GM18867 (cell line): Measurements from ENCODE around the gene KDM4B.
"Not testable (repeated sequence)": the region's sequence is repeated elsewhere in the genome, so short reads cannot be mapped to it uniquely, and the experiment has no call there.

Source experiments
- ATAC-seq: cut with Tn5 transposase; IDR thresholded peaks from one replicate; pipeline ENCODE4 v1.9.1; 2021; ENCODE audit warnings: mild to moderate bottlenecking, moderate library complexity; ENCODE audit not compliant: unreplicated experiment

KDM4B gene

DNA sequence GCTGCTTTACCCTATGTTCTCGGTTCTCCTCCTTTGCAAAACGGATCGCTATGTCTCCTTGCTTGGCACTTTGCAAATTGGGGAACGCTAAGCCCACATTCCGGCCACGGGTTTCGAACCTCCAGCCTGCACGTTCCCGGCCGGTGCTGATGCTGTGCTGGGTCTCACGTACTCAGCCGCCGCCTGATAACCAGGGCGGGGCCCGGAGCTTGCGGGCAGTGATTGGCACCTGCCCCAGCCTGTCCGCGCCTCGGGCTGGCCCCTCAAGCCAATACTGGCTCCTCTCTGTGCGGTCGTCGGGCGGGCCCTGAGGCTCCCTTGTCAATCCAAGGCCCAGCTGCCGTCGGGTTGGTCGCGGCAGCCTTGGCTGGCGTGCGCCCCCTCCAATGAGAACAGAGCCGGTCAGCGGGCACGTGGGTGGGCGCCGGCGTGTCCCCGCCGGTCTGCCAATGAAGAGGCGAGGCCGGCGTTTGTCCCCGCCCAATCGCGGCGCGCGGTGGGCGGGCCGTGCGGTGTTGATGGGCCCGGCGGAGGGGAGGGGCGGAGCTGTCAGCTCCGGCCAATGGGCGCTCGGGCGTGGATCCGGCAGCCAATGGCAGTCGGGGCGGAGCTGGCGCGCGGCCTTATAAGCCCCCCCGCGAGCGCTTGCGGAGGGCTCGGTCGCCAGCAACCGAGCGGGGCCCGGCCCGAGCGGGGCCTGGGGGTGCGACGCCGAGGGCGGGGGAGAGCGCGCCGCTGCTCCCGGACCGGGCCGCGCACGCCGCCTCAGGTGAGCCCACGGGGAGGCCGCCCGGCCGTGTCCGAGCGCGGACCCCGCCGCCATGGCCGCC is at the start of gene KDM4B:
Gene KDM4B (plus strand): TSS at position 652 of the 830 bp plus-strand sequence. CDS start 63,778 bp downstream, outside the sequence.
- peak; percentile 92 for ATAC-seq

DNA sequence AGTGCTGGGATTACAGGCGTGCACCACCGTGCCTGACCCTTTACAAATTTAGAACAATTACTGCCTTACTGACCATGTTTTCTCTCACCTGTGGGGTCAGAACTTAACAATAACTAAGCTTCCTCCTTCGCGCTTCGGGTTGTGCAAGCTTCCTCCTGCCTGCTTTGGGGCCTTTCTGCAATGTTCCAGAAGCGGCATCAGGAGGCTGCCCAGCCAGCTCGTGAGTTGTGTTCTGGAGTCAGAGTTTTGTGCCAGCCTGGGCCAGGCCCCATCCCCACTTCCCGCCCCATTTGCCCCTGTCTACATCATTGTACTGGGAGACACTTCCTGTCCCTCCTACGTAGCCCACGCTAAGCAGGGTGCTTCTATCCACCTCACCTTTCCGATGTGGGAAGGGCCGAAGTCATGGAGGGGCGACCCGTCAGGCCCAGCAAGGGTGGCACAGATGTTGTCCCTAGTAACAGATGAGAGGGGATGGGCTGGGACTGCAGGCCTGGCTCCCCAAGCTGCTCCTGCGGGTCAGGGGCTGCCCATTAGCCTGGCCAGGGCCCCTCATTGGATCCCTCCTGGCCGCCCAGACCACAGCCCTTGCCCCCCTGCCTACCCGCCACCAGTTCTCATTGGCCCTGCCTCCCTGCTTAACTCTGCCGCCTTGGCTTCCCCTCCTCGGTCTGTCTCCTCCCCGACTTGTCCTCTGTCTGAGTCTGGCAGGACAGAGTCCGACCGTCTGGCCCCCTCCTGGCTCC is 46.2 kb upstream of the KDM4B start:
- no peak for ATAC-seq

DNA sequence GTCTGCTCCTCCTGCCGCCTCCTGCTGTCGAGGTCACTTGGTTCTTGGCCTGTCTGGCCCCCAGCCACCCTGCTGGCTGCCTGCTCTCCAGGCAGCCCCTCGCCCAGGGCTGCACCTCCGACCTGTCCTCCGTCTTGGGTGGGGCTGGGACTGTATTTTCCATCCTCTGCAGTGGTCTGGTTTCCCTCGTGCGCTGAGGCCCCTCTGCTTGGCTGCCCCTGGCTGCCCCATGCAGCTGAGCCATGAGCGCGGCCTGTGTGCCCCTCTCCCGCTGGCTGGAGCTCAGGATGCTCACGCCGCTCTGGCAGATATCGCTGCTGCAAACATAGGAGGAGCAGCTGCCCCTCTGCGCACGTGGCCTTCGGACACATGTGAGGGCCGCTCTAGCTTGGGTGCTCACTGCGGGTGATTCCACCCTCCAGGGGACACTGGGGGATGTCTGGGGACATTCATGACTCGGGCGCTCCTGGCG is 45.6 kb upstream of the KDM4B start:
- ATAC-seq = no peak

DNA sequence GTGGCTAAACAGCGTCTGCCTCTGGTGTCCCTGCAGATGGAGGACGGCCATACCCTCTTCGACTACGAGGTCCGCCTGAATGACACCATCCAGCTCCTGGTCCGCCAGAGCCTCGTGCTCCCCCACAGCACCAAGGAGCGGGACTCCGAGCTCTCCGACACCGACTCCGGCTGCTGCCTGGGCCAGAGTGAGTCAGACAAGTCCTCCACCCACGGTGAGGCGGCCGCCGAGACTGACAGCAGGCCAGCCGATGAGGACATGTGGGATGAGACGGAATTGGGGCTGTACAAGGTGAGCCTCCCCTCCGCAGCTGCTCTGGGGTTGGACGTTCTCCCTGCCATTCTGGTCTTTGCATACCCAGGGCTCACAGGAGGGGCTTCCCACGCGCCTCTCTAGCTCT is 39.7 kb upstream of the KDM4B start:
- no peak for ATAC-seq

DNA sequence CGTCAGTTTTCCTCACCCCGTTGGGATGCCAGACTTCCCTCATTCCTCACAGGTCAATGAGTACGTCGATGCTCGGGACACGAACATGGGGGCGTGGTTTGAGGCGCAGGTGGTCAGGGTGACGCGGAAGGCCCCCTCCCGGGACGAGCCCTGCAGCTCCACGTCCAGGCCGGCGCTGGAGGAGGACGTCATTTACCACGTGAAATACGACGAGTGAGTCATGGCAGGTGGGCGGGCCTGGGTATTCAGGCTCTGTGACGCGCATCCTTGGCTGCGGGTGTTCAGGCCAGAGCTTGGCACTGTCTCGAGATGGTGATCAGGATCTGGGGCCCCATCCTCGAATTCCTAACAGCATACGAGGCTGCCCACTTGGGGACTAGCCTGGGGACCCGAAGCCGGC is 38.2 kb upstream of the KDM4B start:
- no peak for ATAC-seq

DNA sequence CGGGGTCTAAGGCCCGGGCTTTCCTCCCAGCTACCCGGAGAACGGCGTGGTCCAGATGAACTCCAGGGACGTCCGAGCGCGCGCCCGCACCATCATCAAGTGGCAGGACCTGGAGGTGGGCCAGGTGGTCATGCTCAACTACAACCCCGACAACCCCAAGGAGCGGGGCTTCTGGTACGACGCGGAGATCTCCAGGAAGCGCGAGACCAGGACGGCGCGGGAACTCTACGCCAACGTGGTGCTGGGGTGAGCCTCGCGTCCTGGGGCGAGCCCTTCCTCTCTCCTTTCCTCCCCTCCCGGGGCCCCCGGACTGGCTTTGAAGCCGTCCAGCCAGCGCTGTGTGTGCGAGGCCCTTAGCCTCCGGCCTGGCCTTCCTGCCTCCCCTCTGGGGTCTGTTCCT is 36.2 kb upstream of the KDM4B start:
- ATAC-seq = no peak

DNA sequence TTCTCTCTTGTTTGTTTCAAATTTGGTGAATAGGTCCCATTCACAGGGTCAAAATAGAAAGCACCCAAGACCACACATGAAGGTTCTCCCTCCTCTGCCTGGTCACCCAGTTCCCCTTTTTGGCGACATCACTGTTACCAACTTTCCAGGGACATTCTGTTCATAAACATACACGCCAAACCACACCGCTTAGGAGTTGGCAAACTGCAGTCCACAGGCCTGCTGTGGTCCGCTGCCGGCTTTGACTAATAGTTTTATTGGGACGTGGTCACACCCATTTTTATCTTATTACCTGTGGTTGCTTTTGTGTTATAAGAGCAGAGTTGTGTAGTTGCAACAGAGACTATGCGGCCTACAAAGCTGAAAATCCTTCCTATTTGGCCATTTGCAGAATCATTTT is 35.4 kb upstream of the KDM4B start:
- no peak for ATAC-seq

DNA sequence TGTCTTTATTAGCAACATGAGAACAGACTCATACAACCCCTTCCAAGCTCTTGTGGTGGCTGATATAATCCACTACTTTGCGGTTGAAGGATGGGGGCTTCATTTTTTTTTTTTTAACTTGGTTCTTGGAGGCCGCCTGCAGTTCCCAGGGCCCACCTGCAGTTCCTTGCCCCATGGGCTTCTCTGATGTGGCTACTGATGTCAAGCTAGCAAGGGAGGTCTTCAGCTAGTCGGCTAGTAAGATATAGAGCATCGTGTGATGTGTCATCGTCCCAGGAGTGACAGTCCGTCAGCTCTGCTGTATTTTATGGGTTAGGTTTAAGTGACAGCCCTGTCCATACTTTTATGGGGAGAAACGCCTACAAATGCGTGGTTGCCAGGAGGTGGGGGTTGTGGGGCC is 33.5 kb upstream of the KDM4B start:
- no peak for ATAC-seq

DNA sequence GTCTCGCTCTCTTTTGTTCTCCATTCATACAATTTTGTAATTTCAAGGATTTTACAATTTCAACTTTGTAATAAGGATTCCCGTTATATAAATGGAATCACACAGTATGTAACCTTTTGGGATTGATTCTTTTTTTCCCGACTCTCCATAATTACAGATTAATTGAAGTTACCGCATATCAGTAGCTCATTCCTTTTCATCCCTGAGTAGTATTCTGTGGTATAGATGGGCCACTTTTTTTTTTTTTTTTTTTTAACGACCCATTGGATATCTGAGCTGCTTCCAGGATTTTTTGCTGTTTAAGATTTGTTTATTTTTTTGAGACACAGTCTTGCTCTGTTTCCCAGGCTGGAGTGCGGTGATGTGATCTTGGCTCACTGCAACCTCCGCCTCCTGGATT is 31.9 kb upstream of the KDM4B start:
- ATAC-seq = no peak

DNA sequence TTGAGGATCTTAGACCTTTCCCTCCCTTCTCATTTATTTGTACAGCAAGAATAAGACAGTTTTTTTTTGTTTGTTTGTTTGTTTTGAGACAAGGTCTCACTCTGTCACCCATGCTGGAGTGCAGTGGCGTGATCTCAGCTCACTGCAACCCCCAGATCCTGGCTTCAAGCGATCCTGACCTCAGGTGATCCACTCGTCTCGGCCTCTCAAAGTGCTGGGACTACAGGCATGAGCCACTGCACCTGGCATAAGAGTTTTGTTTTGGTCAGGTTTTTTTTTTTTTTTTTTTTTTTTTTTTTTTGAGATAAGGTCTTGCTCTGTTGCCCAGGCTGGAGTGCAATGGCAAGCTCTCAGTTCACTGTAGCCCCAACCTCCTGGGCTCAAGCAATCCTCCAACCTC is 30.5 kb upstream of the KDM4B start:
- not testable (repeated sequence) for ATAC-seq

DNA sequence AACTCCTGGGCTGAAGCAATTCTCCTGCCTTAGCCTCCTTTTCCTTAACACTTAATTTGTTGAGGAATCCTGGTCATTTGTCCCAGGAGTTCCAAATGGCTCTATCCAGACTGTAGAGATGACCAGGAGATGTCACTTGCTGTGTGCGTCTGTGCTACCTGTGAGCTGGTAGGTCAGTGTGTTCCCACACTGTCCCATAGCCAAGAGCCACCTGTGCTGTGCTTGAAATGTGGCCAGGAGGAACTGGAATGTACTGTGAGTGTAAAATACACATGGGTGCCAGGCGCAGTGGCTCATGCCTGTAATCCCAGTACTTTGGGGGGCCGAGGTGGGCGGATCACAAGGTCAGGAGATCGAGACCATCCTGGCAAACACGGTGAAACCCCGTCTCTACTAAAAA is 29.4 kb upstream of the KDM4B start:
- ATAC-seq = no peak

DNA sequence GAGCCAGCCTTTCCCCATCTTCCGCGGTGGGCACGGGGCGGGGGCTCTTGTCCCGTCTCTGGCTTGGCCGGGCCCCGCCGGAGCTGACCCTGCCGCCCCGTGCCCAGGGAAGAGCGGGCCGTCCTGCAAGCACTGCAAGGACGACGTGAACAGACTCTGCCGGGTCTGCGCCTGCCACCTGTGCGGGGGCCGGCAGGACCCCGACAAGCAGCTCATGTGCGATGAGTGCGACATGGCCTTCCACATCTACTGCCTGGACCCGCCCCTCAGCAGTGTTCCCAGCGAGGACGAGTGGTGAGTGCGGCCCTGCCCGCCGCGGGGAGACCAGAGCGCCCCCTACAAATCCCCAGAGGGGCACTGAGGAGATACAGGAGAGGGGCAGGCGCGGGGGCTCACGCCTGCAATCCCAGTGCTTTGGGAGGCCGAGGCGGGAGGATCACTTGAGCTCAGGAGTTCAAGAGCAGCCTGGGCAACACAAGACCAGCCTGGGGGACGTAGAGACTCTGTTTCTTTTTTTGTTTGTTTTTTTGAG is 27.2 kb upstream of the KDM4B start:
- not testable (repeated sequence) for ATAC-seq

DNA sequence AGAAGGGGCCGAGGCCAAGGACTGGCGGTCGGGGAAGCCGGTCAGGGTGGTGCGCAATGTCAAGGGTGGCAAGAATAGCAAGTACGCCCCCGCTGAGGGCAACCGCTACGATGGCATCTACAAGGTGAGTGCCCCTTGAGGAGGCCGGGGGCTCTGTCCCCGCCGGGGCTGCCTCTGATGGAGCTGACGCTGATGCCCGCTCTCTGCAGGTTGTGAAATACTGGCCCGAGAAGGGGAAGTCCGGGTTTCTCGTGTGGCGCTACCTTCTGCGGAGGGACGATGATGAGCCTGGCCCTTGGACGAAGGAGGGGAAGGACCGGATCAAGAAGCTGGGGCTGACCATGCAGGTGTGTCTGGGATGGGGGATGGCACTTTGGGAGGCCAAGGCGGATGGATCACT is 18.3 kb upstream of the KDM4B start:
- not testable (repeated sequence) for ATAC-seq

DNA sequence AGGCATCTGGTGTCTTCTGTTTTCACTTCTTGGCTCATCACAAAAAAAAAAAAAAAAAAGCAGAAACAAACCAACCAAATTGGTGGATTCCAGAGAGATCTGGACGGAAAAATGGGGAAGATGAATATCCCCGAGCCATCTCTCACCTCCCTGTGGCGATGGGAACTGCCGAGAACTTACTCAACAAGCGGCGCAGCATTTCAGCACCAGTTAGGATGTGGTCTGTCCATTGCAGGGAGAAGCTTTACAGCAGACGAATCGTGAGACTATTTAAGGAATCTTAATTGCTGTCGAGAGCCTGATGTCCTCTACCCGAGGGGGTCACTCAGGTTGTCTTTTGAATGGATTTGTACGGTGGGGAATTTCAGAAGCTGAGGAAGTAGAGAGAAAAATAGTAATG is 17.3 kb upstream of the KDM4B start:
- ATAC-seq = no peak

DNA sequence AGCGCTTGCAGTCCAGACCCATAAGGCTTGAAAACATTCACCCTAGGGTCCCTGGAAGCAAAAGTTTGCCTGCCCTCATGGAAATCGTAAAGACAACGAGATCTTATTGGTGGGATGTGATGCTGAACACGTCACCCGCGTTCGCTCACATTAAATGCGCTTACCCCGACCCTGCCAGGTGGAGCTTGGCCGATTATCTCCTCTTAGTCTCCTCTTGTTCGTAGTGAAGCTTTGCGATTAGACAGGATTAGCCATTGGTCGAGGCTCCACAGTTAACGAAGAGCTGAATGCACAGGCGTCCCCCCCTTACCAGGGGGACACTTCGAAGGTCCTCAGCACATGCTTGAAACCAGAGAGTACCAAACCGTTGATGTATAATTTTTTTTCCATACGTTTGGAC is 16.0 kb upstream of the KDM4B start:
- ATAC-seq = no peak

DNA sequence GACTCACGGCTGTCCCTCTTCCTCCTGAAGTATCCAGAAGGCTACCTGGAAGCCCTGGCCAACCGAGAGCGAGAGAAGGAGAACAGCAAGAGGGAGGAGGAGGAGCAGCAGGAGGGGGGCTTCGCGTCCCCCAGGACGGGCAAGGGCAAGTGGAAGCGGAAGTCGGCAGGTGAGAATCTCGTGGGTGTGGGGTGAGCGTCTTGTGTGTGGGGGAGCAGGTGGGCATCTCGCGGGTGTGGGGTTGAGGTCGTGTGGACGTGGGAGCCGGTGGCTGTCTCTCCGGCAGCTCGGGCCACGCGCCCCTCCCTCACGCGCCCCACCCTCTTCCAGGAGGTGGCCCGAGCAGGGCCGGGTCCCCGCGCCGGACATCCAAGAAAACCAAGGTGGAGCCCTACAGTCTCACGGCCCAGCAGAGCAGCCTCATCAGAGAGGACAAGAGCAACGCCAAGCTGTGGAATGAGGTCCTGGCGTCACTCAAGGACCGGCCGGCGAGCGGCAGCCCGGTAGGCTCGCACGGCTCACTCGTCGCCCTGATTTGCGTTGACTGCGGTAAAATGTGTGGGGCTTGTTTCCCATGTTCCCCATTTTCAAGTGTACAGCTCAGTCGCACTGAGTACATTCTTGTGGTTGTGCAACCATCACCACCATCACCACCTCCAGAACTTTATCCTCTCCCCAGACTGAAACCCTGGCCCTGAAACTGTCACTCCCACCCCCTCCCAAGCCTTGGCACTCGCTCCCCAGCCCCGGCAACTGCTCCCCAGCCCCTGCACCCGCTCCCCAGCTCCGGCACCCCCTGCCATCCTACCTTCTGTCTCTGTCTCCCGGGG is 14.4 kb upstream of the KDM4B start:
- not testable (repeated sequence) for ATAC-seq

DNA sequence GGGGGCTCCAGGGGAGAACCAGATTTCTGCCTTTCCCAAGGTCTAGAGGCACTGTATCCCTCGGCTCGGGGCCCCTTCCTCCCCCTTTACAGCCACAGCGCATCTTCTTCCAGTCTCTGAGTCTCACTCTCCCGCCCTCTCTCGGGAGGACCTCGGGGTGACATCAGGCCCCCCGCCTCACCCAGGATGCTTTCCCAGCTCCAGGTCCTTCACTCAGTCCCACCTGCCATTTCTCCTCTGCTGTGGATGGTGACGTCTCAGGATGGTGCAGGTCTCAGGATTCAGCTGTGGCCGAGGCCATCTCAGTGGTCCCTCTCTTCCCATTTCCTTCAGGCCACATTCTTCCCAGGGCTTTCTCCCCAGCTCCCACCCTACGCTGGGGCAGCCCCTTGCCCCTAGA is 13.6 kb upstream of the KDM4B start:
- no peak for ATAC-seq

DNA sequence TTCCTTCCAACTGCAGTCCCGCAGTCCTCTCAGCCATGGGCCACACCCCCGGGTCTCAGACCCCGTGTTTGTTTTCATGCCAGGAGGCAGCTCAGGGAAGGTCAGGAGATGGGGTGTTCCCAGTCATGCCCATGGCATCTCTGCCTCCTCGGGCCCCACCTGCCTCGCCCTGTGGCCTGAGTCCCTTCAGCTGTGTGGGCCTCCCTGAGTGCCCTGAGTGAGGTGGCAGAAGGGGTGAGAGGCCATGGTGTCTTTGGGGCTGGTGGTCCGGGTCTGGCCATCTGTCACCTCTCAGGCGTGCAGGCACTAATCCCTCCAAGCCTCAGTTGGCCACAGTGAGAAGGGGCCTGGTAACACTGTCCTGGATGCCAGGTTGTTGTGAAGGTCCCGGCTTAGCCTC is 10.9 kb upstream of the KDM4B start:
- no peak for ATAC-seq

DNA sequence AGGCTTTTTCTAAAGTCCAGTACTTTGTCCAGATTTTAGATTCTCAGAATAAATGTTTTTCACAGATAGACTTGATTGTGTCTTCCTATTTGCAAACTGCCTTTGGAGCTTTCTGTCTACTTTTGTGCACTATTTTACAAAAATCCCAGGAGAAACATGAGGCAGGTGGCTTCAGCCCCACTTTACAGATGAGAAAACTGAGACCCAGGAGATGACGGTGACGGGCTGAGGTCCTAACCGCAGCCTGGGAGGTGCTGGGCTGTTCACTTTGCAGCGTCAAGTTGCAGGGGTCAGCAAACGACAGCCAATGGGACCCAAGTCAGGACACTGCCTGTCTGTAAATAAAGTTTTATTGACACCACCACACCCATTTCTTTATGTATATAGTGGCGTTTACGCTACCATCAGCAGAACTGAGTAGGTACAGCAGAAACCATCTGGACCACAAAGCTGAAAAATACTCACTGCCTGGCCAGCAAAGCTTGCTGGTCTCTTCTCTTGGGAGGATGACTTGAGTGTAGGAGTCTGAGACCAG is 6.8 kb upstream of the KDM4B start:
- ATAC-seq = no peak

DNA sequence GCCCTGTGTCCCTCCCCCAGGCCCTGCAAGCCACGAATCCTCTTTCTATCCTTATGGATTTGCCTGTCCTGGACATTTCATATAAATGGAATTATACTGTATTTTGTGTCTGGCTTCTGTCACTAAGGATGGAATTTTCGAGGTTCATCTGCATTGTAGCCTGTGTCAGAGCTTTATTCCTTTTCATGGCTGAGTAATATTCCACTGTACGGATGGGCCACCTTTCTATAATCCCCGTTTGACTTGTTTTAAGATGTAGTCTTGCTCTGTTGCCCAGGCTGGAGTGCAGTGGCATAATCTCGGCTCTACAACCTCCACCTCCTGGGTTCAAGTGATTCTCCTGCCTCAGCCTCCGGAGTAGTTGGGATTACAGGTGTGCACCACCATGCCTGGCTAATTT is 3.9 kb upstream of the KDM4B start:
- ATAC-seq = no peak

DNA sequence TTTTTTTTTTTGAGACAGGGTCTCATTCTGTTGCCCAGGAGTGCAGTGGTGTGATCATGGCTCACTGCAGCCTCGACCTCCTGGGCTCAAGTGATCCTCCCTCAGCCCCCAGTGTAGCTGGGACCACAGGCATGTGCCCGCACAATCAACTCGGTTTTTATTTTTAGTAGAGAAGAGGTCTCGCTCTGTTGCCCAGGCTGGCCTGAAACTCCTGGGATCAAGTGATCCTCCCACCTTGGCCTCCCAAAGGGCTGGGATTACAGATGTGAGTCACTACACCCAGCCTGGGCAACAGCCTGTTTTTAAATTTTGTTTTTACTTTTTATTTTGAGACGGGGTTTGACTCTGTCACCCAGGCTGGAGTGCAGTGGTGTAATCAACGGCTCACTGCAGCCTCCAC is 2.3 kb upstream of the KDM4B start:
- ATAC-seq = no peak
